CD14-positive monocyte (primary cell): ENCODE results near the gene IGF1R. TPM values are rescaled to one million over a fixed set of nuclear protein-coding genes. Genes with fewer than 3 reads are reported as not detected.

Experiments used
- DNase-seq, 3 donors: peaks; one replicate each; pipeline ENCODE4 v3.0.0-alpha.2; 2011 to 2022
- H2AFZ ChIP-seq: 2 replicates; pipeline ENCODE4 v1.6.0; 2012; ENCODE audit warnings: mild to moderate bottlenecking, low read depth, low read length, inconsistent platforms; ENCODE audit not compliant: insufficient read depth, poor library complexity, severe bottlenecking
- H3K27ac ChIP-seq, 2 donors: 1 replicate in 1 of 2; 2 replicates in 1 of 2; pipeline ENCODE4 v1.5.1; 2012 to 2013; ENCODE audit warnings: low read length in 2 of 2, control low read depth in 1 of 2, inconsistent platforms in 1 of 2, low read depth in 1 of 2, mild to moderate bottlenecking in 1 of 2
- H3K27me3 ChIP-seq, 2 donors: one replicate each; pipeline versions ENCODE4 v1.6.0 to v1.6.1; 2011 to 2013; ENCODE audit warnings: low read length in 2 of 2; ENCODE audit not compliant: control insufficient read depth in 2 of 2, insufficient read depth in 2 of 2
- H3K36me3 ChIP-seq, 2 donors: replicated peaks in 1 of 2; 1 replicate in 1 of 2; 2 replicates in 1 of 2; pipeline versions ENCODE4 v1.5.1 to v1.6.1; 2012 to 2013; ENCODE audit warnings: low read length in 2 of 2, control low read depth in 1 of 2, inconsistent platforms in 1 of 2, mild to moderate bottlenecking in 1 of 2; ENCODE audit not compliant: insufficient read depth in 2 of 2, control insufficient read depth in 1 of 2
- H3K4me1 ChIP-seq, 2 donors: 1 replicate in 1 of 2; 2 replicates in 1 of 2; pipeline versions ENCODE4 v1.5.1 to v1.6.1; 2012 to 2013; ENCODE audit warnings: low read length in 2 of 2, control low read depth in 1 of 2, inconsistent platforms in 1 of 2, mild to moderate bottlenecking in 1 of 2, moderate library complexity in 1 of 2; ENCODE audit not compliant: insufficient read depth in 2 of 2, control insufficient read depth in 1 of 2
- H3K4me2 ChIP-seq: replicated peaks from 2 replicates; pipeline ENCODE3; 2012; ENCODE audit warnings: low read length, moderate library complexity, mild to moderate bottlenecking; ENCODE audit not compliant: poor library complexity, severe bottlenecking; ENCODE audit errors: extremely low read depth
- H3K4me3 ChIP-seq, 3 experiments: fragments of 200-600 bp in 1 of 3; sonication (generic) in 1 of 3; replicated peaks in 1 of 3; 1 replicate in 2 of 3; 2 replicates in 1 of 3; pipeline ENCODE4 v1.5.1; 2011 to 2013; ENCODE audit warnings: low read length in 3 of 3, mild to moderate bottlenecking in 3 of 3, control low read depth in 2 of 3, low read depth in 2 of 3, inconsistent platforms in 1 of 3, moderate library complexity in 1 of 3
- H3K79me2 ChIP-seq: 2 replicates; pipeline ENCODE4 v1.6.0; 2012; ENCODE audit warnings: mild to moderate bottlenecking, control low read depth, inconsistent platforms, low read length, moderate library complexity; ENCODE audit not compliant: insufficient read depth
- H3K9ac ChIP-seq: 2 replicates; pipeline ENCODE4 v1.6.0; 2017; ENCODE audit warnings: low read length, mild to moderate bottlenecking; ENCODE audit not compliant: insufficient read depth, poor library complexity, severe bottlenecking
- H3K9me3 ChIP-seq, 2 donors: replicated peaks in 1 of 2; 1 replicate in 1 of 2; 2 replicates in 1 of 2; pipeline versions ENCODE4 v1.5.1 to v1.6.1; 2012 to 2013; ENCODE audit warnings: low read length in 2 of 2, control low read depth in 1 of 2; ENCODE audit not compliant: control insufficient read depth in 1 of 2, insufficient read depth in 1 of 2
- H4K20me1 ChIP-seq: 2 replicates; pipeline ENCODE4 v1.6.0; 2012; ENCODE audit warnings: mild to moderate bottlenecking, low read length, control low read depth, moderate library complexity; ENCODE audit not compliant: insufficient read depth
- H3K27ac Mint-ChIP-seq, 7 donors: one replicate each; pipeline ENCODE4 v1.8.0; 2020; ENCODE audit warnings: mild to moderate bottlenecking in 7 of 7, mixed read lengths in 7 of 7, moderate library complexity in 6 of 7, inconsistent platforms in 2 of 7
- H3K27me3 Mint-ChIP-seq, 3 donors: one replicate each; pipeline ENCODE4 v1.8.0; 2021 to 2022; ENCODE audit warnings: low read depth in 3 of 3, mild to moderate bottlenecking in 3 of 3, mixed read lengths in 3 of 3, moderate library complexity in 3 of 3, inconsistent platforms in 1 of 3
- H3K36me3 Mint-ChIP-seq, 2 donors: one replicate each; pipeline ENCODE4 v1.8.0; 2020; ENCODE audit warnings: mixed read lengths in 2 of 2, inconsistent platforms in 1 of 2, mild to moderate bottlenecking in 1 of 2
- H3K4me1 Mint-ChIP-seq: one replicate; pipeline ENCODE4 v1.8.0; 2020; ENCODE audit warnings: mild to moderate bottlenecking, mixed read lengths
- H3K4me3 Mint-ChIP-seq, 2 donors: one replicate each; pipeline ENCODE4 v1.8.0; 2020; ENCODE audit warnings: mild to moderate bottlenecking in 2 of 2, mixed read lengths in 2 of 2, moderate library complexity in 1 of 2
- H3K9me3 Mint-ChIP-seq, 7 donors: one replicate each; pipeline ENCODE4 v1.8.0; 2020 to 2022; ENCODE audit warnings: mixed read lengths in 7 of 7, mild to moderate bottlenecking in 6 of 7, moderate library complexity in 6 of 7, inconsistent platforms in 2 of 7
- CTCF ChIP-seq: fragments of 200-600 bp; IDR thresholded peaks from one replicate; pipeline ENCODE4 v1.8.0; 2022; ENCODE audit warnings: antibody characterized with exemption, mild to moderate bottlenecking
- WGBS: methylation state at CpG from one replicate; pipeline ENCODE4 v1.1.5; 2013; ENCODE audit warnings: missing lambda C conversion rate; ENCODE audit not compliant: insufficient coverage; 5-methylcytosine and 5-hydroxymethylcytosine counted together
- intact Hi-C, 2 donors: fragments of 100-400 bp; cut with micrococcal nuclease; formaldehyde crosslinking; loops; one replicate each; pipeline versions ENCODE4 v1.15.0 to v1.15.1; 2023
- polyA plus RNA-seq, 3 donors: library from polyadenylated mRNA; depleted of rRNA in 1 of 3; unstranded in 2 of 3; stranded (reverse) in 1 of 3; fragments of 300-500 nt in 2 of 3; fragments of >200 nt in 1 of 3; fragmentation: Illumina TruSeq in 2 of 3; gene quantifications; 1 replicate in 2 of 3; 2 replicates in 1 of 3; pipeline ENCODE4 v1.2.3, GENCODE V29; 2012 to 2021

IGF1R gene
- polyA plus RNA-seq, 3 donors = 0.35 to 4.9 (median 0.67) TPM

GRCh38 chr15:98734466-98735199 is 86.3 kb downstream of the IGF1R start:
- Histone ChIP-seq H3K27me3 (no peaks in the 10 kb centered on the region), H3K36me3 (no peaks in the 10 kb centered on the region), H3K27ac (peak overlapping the region in 1 of 2 donors; percentile 73), H3K9me3 (no peaks in the 10 kb centered on the region), H3K4me1 (peaks cover 12 to 24% of the 10 kb centered on the region in 2 donors), H3K4me3 (peak overlapping the region; percentile 1 to 51 (median 26)), H2AFZ (no peak overlapping the region), H4K20me1 (peaks cover 82% of the 10 kb centered on the region), H3K4me2 (peak overlapping the region; percentile 53), H3K9ac (peak overlapping the region; percentile 13), H3K79me2 (peaks cover 92% of the 10 kb centered on the region)
- TF ChIP-seq CTCF = no peak
- Mint-ChIP-seq H3K27me3 (peaks cover 0 to 3% (median 0%) of the 10 kb centered on the region in 3 donors), H3K27ac (peak overlapping the region; percentile 45 to 84 (median 70)), H3K9me3 (peaks cover 0 to 2% (median 0%) of the 10 kb centered on the region in 7 donors), H3K4me3 (peak overlapping the region; percentile 64 to 84), H3K4me1 (peaks cover 35% of the 10 kb centered on the region), H3K36me3 (no peaks in the 10 kb centered on the region)
- 51% methylated on average over 5 of the region's 8 CpGs for WGBS
- DNase-seq = peak; percentile 22 to 39 (median 27)
- intact Hi-C loops = no loop called here

GRCh38 chr15:98735304-98735703 is 87.0 kb downstream of the IGF1R start:
- H3K36me3 ChIP-seq = no peaks in the 10 kb centered on the region
- H2AFZ ChIP-seq = no peak overlapping the region
- H3K79me2 ChIP-seq = peaks cover 93% of the 10 kb centered on the region
- H3K9me3 Mint-ChIP-seq = peaks cover 0 to 2% (median 0%) of the 10 kb centered on the region in 7 donors
- 100% methylated on average over 1 of the region's 4 CpGs for WGBS
- peaks cover 12 to 24% of the 10 kb centered on the region in 2 donors for H3K4me1 ChIP-seq
- no peaks in the 10 kb centered on the region for H3K27me3 ChIP-seq
- peak overlapping the region in 1 of 2 donors; percentile 84 for H3K4me3 Mint-ChIP-seq
- no peak for TF ChIP-seq CTCF
- peak overlapping the region; percentile 53 for H3K4me2 ChIP-seq
- intact Hi-C loops = no loop called here
- no peak overlapping the region for H3K9ac ChIP-seq
- H3K4me3 ChIP-seq = peak overlapping the region in 1 of 3 experiments; percentile 51
- H4K20me1 ChIP-seq = peaks cover 87% of the 10 kb centered on the region
- H3K36me3 Mint-ChIP-seq = no peaks in the 10 kb centered on the region
- H3K27ac Mint-ChIP-seq = peak overlapping the region in 6 of 7 donors; percentile 4 to 79 (median 72)
- peak overlapping the region in 1 of 2 donors; percentile 73 for H3K27ac ChIP-seq
- DNase-seq = no peak
- H3K27me3 Mint-ChIP-seq = peaks cover 0 to 3% (median 0%) of the 10 kb centered on the region in 3 donors
- H3K4me1 Mint-ChIP-seq = peaks cover 36% of the 10 kb centered on the region
- no peaks in the 10 kb centered on the region for H3K9me3 ChIP-seq
